Upper lobe of left lung (tissue), 4 donors: Measurements from ENCODE around the gene EML1.

ENCODE experiments used
- CTCF ChIP-seq, 6 experiments: fragments of 450-650 bp in 4 of 6; fragments of 200-600 bp in 2 of 6; sonication (generic) in 2 of 6; IDR thresholded peaks; one replicate each; pipeline ENCODE4 v1.5.1; 2016 to 2019; ENCODE audit warnings: antibody characterized with exemption in 6 of 6
- EP300 ChIP-seq, 4 donors: sonication (generic); formaldehyde crosslinking; IDR thresholded peaks; one replicate each; pipeline ENCODE4 v1.5.1; 2017; ENCODE audit warnings: antibody characterized with exemption in 4 of 4, control low read depth in 2 of 4

- TF ChIP-seq EP300 (IDR thresholded peaks at IDR 0.05) (no peak), CTCF (IDR thresholded peaks at IDR 0.05) (no peak)
These were observed 150.4 kb downstream of the EML1 start for GRCh38 chr14:99943620-99944019.
